ENCODE data around the gene CTDSP1. TPM values are rescaled to one million over a fixed set of nuclear protein-coding genes. Genes with fewer than 3 reads are reported as not detected.
A peak's percentile ranks its signal among the peaks of the same experiment; 100 is the strongest.

Gene CTDSP1
- total RNA-seq, 1 experiment from 2014 or later = 52.3 TPM

DNA sequence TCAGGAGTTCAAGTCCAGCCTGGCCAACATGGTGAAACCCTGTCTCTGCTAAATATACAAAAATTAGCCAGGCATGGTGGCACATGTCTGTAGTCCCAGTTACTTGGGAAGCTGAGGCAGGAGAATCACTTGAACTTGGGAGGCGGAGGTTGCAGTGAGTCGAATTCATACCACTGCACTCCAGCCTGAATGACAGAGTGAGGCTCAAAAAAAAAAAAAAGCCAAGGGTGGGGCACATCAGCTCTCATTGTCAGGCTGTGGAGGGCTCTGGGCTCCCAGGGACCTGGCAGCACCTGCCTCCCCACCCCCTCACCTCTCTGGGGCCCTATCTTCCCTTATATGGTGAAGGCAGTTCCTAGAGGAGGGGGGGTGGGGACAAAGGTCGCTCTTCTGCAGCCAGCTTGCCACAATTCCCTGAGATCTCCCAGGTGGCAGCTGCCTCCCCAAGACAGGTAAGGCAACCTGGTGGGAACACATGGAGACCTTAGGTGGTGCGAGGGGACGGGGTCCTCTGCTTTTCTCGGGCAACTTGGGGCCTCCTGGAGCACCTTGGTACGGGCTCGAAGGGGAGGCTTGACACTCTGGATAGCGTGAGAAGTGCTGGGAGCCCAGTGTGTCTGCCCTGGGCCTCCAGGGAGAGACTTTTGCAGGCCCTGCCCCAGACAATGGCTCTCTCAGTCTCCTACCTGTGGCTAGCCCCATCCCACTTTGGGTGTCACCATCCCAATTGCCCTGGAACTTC lies 19.2 kb downstream of the CTDSP1 start, which contains the start of gene VIL1:
Gene VIL1 (plus strand): TSS at position 407 of the 742 bp plus-strand sequence. CDS start 4,656 bp downstream, outside the sequence.
- H4K91ac ChIP-seq (ENCODE audit: insufficient read length, low read depth, low read length) = no peak within 1 kb of the TSS
- no peak within 1 kb of the TSS for H4K8ac ChIP-seq (replicated peaks; ENCODE audit: insufficient read length, low read depth, low read length)
- no peaks in the 10 kb centered on the region for H3K79me1 ChIP-seq (ENCODE audit: insufficient read depth, low read depth, low read length, poor library complexity, severe bottlenecking)
- no peak within 1 kb of the TSS for H3K27ac ChIP-seq (ENCODE audit: insufficient read length, low read depth, low read length)
- no peak within 1 kb of the TSS for H2BK12ac ChIP-seq (ENCODE audit: insufficient read length, low read depth, low read length)
- no peak within 1 kb of the TSS for H3K23ac ChIP-seq (ENCODE audit: insufficient read length, low read depth, low read length)
- no peak within 1 kb of the TSS for H2BK20ac ChIP-seq (ENCODE audit: low read depth, low read length, poor library complexity, severe bottlenecking)
- no peak within 1 kb of the TSS for H4K5ac ChIP-seq (ENCODE audit: insufficient read length, low read depth, low read length)
- no peak within 1 kb of the TSS for H2BK120ac ChIP-seq (ENCODE audit: low read depth, low read length, poor library complexity, severe bottlenecking)
- Mint-ChIP-seq H3K36me3 (ENCODE audit: insufficient read depth in 1 of 3, low read depth in 3 of 3) (no peaks in the 10 kb centered on the region), H3K27me3 (ENCODE audit: low read depth) (no peaks in the 10 kb centered on the region; the same call in 1 of the 2 replicates), H3K27ac (peak within 1 kb of the TSS in 2 of 3 experiments; percentile 2 to 65; a peak in 2 of 7 replicates), H3K4me3 (peak within 1 kb of the TSS in 1 of 2 experiments; percentile 44; a peak in 1 of 5 replicates), H3K4me1 (peaks cover 6 to 10% of the 10 kb centered on the region in 2 experiments), H3K9me3 (no peaks in the 10 kb centered on the region)
- H3K4me1 ChIP-seq (ENCODE audit: insufficient read depth, low read length) = no peaks in the 10 kb centered on the region
- peak; percentile 63 for DNase-seq
- no peaks in the 10 kb centered on the region for H3K27me3 ChIP-seq (ENCODE audit: insufficient read depth, low read length)
- no peak within 1 kb of the TSS for H3K9ac ChIP-seq (ENCODE audit: extremely low read depth, insufficient read length, low read length)
- H3K4me2 ChIP-seq (ENCODE audit: insufficient read depth, insufficient read length, low read length) = no peak within 1 kb of the TSS
- TF ChIP-seq, protein P1, sequence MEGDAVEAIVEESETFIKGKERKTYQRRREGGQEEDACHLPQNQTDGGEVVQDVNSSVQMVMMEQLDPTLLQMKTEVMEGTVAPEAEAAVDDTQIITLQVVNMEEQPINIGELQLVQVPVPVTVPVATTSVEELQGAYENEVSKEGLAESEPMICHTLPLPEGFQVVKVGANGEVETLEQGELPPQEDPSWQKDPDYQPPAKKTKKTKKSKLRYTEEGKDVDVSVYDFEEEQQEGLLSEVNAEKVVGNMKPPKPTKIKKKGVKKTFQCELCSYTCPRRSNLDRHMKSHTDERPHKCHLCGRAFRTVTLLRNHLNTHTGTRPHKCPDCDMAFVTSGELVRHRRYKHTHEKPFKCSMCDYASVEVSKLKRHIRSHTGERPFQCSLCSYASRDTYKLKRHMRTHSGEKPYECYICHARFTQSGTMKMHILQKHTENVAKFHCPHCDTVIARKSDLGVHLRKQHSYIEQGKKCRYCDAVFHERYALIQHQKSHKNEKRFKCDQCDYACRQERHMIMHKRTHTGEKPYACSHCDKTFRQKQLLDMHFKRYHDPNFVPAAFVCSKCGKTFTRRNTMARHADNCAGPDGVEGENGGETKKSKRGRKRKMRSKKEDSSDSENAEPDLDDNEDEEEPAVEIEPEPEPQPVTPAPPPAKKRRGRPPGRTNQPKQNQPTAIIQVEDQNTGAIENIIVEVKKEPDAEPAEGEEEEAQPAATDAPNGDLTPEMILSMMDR (conservative IDR thresholded peaks at IDR 0.05) = no peak
- H3T11ph ChIP-seq (ENCODE audit: low read length) = no peak within 1 kb of the TSS
- no peak within 1 kb of the TSS for H3K4ac ChIP-seq (ENCODE audit: low read depth, low read length)
- H2BK5ac ChIP-seq (ENCODE audit: insufficient read length, low read length) = no peak within 1 kb of the TSS
- no peak within 1 kb of the TSS for H2AK5ac ChIP-seq (ENCODE audit: insufficient read length, low read length)
- WGBS (ENCODE audit: extremely low coverage, insufficient read length, low lambda C conversion rate) = no CpG with 5 or more reads among the region's 9 CpGs
- H3K79me2 ChIP-seq (ENCODE audit: insufficient read depth, low read length) = no peaks in the 10 kb centered on the region
- no peak within 1 kb of the TSS for H3K14ac ChIP-seq (ENCODE audit: insufficient read depth, low read length)
- no peak within 1 kb of the TSS for H3K56ac ChIP-seq (ENCODE audit: insufficient read length, low read depth, low read length)
- no peak within 1 kb of the TSS for H2BK15ac ChIP-seq (ENCODE audit: low read depth, low read length)
- no peak within 1 kb of the TSS for H3K18ac ChIP-seq (ENCODE audit: insufficient read length, low read depth, low read length)
- H3K9me3 ChIP-seq (ENCODE audit: control insufficient read depth, low read depth, low read length) = no peaks in the 10 kb centered on the region
- H2AFZ ChIP-seq (ENCODE audit: low read length) = no peak within 1 kb of the TSS
- no peaks in the 10 kb centered on the region for H3K23me2 ChIP-seq (ENCODE audit: insufficient read length, low read depth, low read length, poor library complexity, severe bottlenecking)
- H4K20me1 ChIP-seq (ENCODE audit: control insufficient read depth, insufficient read depth, insufficient read length) = no peaks in the 10 kb centered on the region

Data from H9 (cell line).